NCI-H748 (cell line): ENCODE measurements around the gene CACNA1H.
"Not testable (repeated sequence)": the region's sequence is repeated elsewhere in the genome, so short reads cannot be mapped to it uniquely, and the experiment has no call there.

Experiments
- DNase-seq: peaks from one replicate; lab custom pipeline; 2025; ENCODE audit not compliant: unreplicated experiment; lab: John Stamatoyannopoulos, UW

Gene CACNA1H

DNA sequence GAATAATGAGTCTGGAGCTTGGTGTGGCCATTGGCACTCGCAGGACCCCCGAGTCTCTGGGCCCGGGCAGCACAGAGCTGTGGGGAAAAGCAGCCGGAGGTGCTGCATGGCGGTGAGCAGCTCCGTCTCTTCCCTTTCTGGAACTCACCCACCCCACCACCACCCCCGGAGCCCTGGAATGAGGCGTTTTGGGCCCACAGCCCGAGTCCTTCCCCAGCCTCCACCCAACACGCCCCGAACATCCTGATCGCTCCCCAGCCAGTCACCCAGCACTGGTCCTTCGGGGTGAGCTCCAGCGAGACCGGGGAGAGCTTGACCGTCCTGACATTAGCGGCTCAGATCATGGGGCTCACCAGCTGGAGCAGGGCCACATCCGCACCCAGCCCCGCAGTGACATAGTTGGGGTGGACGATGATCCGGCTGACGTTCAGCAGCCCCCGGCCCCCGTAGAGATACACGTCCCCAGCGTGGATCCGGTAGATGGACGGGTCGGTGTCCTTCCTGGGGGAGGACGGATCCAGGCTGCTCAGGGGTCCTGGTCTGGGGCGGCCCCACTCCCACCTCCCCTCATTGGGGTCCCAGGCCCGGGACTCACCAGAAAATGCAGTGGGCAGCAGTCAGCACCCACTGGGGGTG is 109.4 kb downstream of the CACNA1H start:
- DNase-seq, result no peak

DNA sequence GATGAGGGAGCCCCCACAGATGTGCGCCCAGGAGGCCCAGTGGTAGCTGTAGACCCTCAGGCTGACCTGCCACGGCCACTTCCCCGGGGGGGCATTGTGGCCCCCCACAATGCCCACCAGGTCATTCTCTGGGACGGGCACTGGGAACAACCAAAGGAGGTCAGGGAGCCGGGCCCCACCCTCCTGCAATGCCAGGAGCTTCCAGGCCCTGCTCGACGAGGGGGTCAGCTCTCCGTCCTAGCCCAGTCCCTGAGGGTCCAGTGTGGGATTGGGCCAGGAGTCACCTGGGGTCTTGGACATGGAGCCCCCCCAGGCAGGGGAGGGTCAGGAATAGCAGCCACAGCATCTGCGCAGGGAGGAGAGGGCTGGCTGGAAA is 109.9 kb downstream of the CACNA1H start:
- DNase-seq, result no peak

- DNase-seq, result no peak
Observed at GRCh38 chr16:1263591-1264344, 110.9 kb downstream of the CACNA1H start.

GRCh38 chr16:1264345-1265089 is 111.6 kb downstream of the CACNA1H start:
- no peak for DNase-seq

DNA sequence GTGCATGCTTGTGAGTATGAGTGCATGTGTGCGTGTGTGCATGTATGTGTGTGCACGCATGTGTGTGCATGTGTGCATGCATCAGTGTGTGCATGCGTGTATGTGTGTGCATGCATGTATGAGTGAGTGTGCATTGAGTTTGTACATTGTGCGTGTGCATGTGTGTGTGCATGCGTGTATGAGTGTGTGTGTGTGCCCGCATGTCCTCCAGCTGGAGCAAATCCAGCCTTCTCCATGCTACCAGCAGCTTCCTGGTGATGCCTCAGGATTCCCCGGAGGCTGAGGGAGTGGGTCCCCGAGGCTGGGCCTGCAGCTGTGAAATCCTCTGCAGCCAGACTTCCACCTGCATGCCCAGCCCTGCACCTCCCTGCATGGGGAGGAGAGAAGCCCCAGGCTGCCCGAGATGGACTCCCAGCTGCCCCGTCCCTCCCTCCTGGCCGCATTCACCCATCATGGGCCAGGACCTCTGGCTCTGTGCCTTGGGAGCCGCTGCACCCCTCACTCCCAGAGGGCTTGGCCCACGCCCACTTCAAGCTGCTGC is 112.3 kb downstream of the CACNA1H start:
- DNase-seq, result no peak

DNA sequence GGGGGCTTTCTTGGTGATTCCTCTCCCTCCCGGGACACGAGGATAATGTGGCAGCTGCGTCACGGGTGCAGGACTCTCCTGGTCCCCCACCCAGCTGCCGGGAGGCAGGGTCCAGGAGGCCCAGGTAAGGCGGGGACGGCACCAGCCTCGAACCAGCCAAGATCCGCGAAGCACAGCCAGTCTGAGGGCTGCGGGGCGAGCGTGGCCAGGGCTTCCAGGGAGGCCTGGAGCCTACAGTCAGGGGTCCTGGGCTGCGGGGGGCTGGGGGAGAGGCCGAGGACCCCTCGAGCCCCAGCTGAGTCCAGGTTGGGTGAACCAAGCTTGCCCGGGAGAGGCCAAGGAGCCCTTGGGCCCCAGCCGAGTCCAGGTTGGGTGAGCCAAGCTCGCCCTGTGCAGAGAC is 112.9 kb downstream of the CACNA1H start:
- DNase-seq, result no peak

DNA sequence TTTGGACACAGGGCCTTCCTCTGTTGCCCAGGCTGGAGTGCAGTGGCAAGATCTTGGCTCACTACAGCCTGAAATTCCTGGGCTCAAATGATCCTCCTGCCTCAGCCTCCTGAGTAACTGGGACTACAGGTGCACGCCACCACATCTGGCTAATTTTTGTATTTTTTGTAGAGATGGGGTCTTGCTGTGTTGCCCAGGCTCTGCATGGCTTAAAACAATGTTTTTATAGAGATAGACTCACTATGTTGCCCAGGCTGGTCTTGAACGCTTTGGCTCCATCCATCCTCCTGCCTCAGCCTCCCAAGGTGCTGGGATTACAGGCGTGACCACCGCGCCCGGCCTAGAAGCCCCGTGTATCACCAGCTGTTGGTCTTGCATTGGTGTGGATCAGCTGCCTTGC is 116.5 kb downstream of the CACNA1H start:
- not testable (repeated sequence) for DNase-seq

DNA sequence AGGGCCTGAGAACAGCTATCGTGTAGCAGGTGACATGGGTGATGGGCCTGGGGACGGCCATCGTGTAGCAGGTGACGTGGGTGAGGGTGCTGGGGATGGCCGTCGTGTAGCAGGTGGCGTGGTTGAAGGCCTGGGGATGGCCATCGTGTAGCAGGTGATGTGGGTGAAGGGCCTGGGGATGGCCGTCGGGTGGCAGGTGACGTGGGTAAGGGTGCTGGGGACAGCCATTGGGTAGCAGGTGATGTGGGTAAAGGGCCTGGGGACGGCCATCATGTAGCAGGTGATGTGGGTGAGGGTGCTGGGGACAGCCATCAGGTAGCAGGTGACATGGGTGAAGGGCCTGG is 118.4 kb downstream of the CACNA1H start:
- no peak for DNase-seq
